Right lobe of liver (tissue), 4 donors: ENCODE data around the gene MYADM.

ENCODE experiments used
- POLR2A ChIP-seq: fragments of 450-650 bp; IDR thresholded peaks from one replicate; pipeline ENCODE4 v1.6.1; 2017; ENCODE audit warnings: antibody characterized with exemption, mild to moderate bottlenecking
- TF ChIP-seq, protein P1 (sequence below), 4 donors: fragments of 200-600 bp in 3 of 4; fragments of 450-650 bp in 1 of 4; IDR thresholded peaks; one replicate each; pipeline versions ENCODE4 v1.5.1 to v1.8.0; 2016 to 2022; ENCODE audit warnings: antibody characterized with exemption in 4 of 4, mild to moderate bottlenecking in 2 of 4
- donor health status: DM: no; HTN: no; CAD: no.
- donor health status: DM: no; HTN: no; CAD: no.
- donor health status: DM: no; HTN: yes; CAD: no.

DNA sequence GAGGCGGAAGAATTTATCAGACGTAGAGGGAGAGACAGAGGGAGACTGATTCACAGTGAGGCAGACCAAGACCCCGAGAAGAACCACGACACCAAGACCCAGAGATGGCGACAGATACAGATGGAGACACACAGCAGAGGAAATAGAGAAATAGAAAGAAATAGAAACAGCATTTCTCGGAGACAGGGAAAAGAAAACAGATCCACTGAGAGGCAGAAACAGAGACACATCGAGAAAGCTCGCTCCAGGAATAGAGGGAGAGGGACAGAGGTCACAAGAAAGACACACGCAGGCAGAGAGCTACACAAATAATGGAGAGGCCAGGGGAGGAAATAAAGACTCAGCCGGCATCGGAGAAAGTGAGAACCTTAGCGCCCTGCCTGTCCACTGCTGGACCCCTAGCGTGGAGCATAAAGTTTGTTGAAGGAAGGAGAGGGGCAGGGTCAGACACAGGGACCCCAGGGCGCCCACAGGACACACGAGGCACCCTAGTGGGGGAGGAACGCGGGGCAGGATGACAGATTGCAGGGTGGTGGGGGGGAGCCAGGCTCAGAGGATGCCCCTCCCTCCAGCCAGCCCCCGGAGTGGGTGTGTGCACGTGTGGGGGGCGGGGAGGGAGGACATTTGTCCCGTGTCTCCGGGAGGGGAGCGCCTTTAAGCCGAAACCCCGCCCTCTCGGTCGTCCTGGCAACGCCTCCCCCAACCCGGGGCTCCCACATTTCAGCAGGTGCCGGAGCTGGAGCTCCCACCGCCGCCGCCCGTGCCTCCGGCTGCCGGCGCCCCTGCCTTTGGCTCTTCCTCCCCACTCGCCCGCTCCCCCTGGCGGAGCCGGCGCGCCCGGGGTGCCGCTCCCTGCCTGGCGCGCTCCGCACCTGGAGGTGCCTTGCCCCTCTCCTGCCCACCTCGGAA is 14.1 kb downstream of the MYADM start, which contains the start of gene PRKCG:
- TF ChIP-seq, protein P1, sequence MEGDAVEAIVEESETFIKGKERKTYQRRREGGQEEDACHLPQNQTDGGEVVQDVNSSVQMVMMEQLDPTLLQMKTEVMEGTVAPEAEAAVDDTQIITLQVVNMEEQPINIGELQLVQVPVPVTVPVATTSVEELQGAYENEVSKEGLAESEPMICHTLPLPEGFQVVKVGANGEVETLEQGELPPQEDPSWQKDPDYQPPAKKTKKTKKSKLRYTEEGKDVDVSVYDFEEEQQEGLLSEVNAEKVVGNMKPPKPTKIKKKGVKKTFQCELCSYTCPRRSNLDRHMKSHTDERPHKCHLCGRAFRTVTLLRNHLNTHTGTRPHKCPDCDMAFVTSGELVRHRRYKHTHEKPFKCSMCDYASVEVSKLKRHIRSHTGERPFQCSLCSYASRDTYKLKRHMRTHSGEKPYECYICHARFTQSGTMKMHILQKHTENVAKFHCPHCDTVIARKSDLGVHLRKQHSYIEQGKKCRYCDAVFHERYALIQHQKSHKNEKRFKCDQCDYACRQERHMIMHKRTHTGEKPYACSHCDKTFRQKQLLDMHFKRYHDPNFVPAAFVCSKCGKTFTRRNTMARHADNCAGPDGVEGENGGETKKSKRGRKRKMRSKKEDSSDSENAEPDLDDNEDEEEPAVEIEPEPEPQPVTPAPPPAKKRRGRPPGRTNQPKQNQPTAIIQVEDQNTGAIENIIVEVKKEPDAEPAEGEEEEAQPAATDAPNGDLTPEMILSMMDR (IDR thresholded peaks at IDR 0.05) = peak; percentile 45 to 55 (median 48)
- no peak for TF ChIP-seq POLR2A
